Panc1 (cell line): ENCODE measurements around the gene VAC14. TPM values are rescaled to one million over a fixed set of nuclear protein-coding genes. Genes with fewer than 3 reads are reported as not detected.

Source experiments
- ATAC-seq: fragments of 200-7000 bp; cut with Tn5 transposase; 2 replicates; pipeline ENCODE4 v1.9.1; 2020; ENCODE audit warnings: mild to moderate bottlenecking, moderate library complexity
- BruUV-seq: library from RNA; stranded (reverse); fragments of 400-500 nt; replicated peaks from 2 replicates; lab custom pipeline; 2021; lab: Mats Ljungman, UMichigan
- CTCF ChIA-PET: fragments of 300-600 bp; sonication (Branson Sonifier 250); formaldehyde crosslinking; loops from one replicate; lab custom pipeline; 2022; ENCODE audit warnings: antibody characterized with exemption; lab: Charles Lee
- POLR2A ChIA-PET: fragments of 300-600 bp; sonication (Branson Sonifier 250); formaldehyde crosslinking; loops from one replicate; lab custom pipeline; 2022; ENCODE audit warnings: antibody characterized with exemption; lab: Charles Lee
- DNase-seq: peaks from one replicate; pipeline ENCODE4 v3.0.0-alpha.2; 2010; ENCODE audit warnings: low read depth, low spot score
- H3K27ac ChIP-seq: 2 replicates; pipeline ENCODE4 v1.5.1; 2011; ENCODE audit warnings: mild to moderate bottlenecking, low read length, inconsistent platforms
- H3K27me3 ChIP-seq: fragments of 200-500 bp; sonication (Bioruptor generic); 2 replicates; pipeline ENCODE4 v1.6.0; 2014; ENCODE audit warnings: low read length, inconsistent platforms; ENCODE audit not compliant: control insufficient read depth, insufficient read depth
- H3K36me3 ChIP-seq: fragments of 200-500 bp; sonication (Bioruptor generic); 2 replicates; pipeline ENCODE4 v1.5.1; 2014; ENCODE audit warnings: inconsistent platforms, mild to moderate bottlenecking, low read length, moderate library complexity; ENCODE audit not compliant: control insufficient read depth, insufficient read depth
- H3K4me1 ChIP-seq: 2 replicates; pipeline ENCODE4 v1.5.1; 2011; ENCODE audit warnings: inconsistent platforms, mild to moderate bottlenecking, low read length, moderate library complexity; ENCODE audit not compliant: control insufficient read depth, insufficient read depth
- H3K4me3 ChIP-seq, 2 experiments: 2 replicates each; pipeline ENCODE4 v1.5.1; 2011 to 2012; ENCODE audit warnings: low read depth in 2 of 2, low read length in 2 of 2, mild to moderate bottlenecking in 2 of 2, inconsistent platforms in 1 of 2, moderate library complexity in 1 of 2
- H3K9me3 ChIP-seq: fragments of 200-500 bp; sonication (Bioruptor generic); 2 replicates; pipeline ENCODE4 v1.5.1; 2014; ENCODE audit warnings: low read depth, mild to moderate bottlenecking, inconsistent platforms, low read length, moderate library complexity; ENCODE audit not compliant: control insufficient read depth, insufficient read depth
- CTCF ChIP-seq: fragments of 450-650 bp; IDR thresholded peaks from 2 replicates; pipeline ENCODE4 v1.5.1; 2017; ENCODE audit warnings: mild to moderate bottlenecking
- POLR2AphosphoS5 ChIP-seq: IDR thresholded peaks from 2 replicates; pipeline ENCODE4 v1.6.1; 2012; ENCODE audit warnings: mild to moderate bottlenecking, low read depth, low read length, moderate library complexity
- SIN3A ChIP-seq: IDR thresholded peaks from 2 replicates; pipeline ENCODE4 v1.6.1; 2012; ENCODE audit warnings: low read depth, mild to moderate bottlenecking, low read length, moderate library complexity, borderline replicate concordance; ENCODE audit not compliant: insufficient read depth
- TCF7L2 ChIP-seq: IDR thresholded peaks from 2 replicates; pipeline ENCODE4 v1.6.1; 2011; ENCODE audit warnings: mild to moderate bottlenecking, low read depth, low read length, inconsistent platforms
- in situ Hi-C: cut with HindIII; loops from 2 replicates; pipeline ENCODE4 v1.10.0; 2016; ENCODE audit warnings: low sequenced_read_pairs, low pct_unique_long_range_greater_than_20kb
- intact Hi-C: fragments of 100-400 bp; cut with micrococcal nuclease; formaldehyde crosslinking; loops from one replicate; pipeline ENCODE4 v1.10.0; 2022; ENCODE audit not compliant: unreplicated experiment
- total RNA-seq: library from RNA; stranded (reverse); gene quantifications from one replicate; pipeline ENCODE4 v1.2.1, GENCODE V29; 2021; ENCODE audit not compliant: unreplicated experiment
- TF ChIP-seq, protein P1 (sequence below), 2 experiments: IDR thresholded peaks; 2 replicates each; pipeline ENCODE4 v1.6.1; 2011 to 2012; ENCODE audit warnings: low read depth in 2 of 2, control low read depth in 1 of 2, low read length in 1 of 2, mild to moderate bottlenecking in 1 of 2, moderate library complexity in 1 of 2; ENCODE audit not compliant: insufficient read depth in 1 of 2

The VAC14 gene
- total RNA-seq, 1 experiment from 2014 or later = 37.9 TPM

- no peaks in the 10 kb centered on the region for H3K27me3 ChIP-seq
- peaks cover 36% of the 10 kb centered on the region for H3K4me1 ChIP-seq
- DNase-seq = no peak
- POLR2A ChIA-PET = no interaction called here
- no peaks in the 10 kb centered on the region for H3K9me3 ChIP-seq
- H3K27ac ChIP-seq = no peak overlapping the region
- no peak for ATAC-seq
- intact Hi-C loops (loop anchor here (5.0 kb wide), 1 partner anchor 56 kb away; no protein-coding TSS in a partner anchor), in situ Hi-C loops (no loop called here)
- no TSS peak for BruUV-seq
- H3K36me3 ChIP-seq = no peaks in the 10 kb centered on the region
- no peak overlapping the region for H3K4me3 ChIP-seq
- TF ChIP-seq TCF7L2 = no peak
- TF ChIP-seq, protein P1, sequence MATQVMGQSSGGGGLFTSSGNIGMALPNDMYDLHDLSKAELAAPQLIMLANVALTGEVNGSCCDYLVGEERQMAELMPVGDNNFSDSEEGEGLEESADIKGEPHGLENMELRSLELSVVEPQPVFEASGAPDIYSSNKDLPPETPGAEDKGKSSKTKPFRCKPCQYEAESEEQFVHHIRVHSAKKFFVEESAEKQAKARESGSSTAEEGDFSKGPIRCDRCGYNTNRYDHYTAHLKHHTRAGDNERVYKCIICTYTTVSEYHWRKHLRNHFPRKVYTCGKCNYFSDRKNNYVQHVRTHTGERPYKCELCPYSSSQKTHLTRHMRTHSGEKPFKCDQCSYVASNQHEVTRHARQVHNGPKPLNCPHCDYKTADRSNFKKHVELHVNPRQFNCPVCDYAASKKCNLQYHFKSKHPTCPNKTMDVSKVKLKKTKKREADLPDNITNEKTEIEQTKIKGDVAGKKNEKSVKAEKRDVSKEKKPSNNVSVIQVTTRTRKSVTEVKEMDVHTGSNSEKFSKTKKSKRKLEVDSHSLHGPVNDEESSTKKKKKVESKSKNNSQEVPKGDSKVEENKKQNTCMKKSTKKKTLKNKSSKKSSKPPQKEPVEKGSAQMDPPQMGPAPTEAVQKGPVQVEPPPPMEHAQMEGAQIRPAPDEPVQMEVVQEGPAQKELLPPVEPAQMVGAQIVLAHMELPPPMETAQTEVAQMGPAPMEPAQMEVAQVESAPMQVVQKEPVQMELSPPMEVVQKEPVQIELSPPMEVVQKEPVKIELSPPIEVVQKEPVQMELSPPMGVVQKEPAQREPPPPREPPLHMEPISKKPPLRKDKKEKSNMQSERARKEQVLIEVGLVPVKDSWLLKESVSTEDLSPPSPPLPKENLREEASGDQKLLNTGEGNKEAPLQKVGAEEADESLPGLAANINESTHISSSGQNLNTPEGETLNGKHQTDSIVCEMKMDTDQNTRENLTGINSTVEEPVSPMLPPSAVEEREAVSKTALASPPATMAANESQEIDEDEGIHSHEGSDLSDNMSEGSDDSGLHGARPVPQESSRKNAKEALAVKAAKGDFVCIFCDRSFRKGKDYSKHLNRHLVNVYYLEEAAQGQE (IDR thresholded peaks at IDR 0.05; ENCODE audit: insufficient read depth in 1 of 2, low read depth in 2 of 2, low read length in 1 of 2) = no peak
- no peak for TF ChIP-seq CTCF
- no peak for TF ChIP-seq POLR2AphosphoS5
- no peak for TF ChIP-seq SIN3A
- CTCF ChIA-PET = no interaction called here
These were observed 104.6 kb downstream of the VAC14 start for GRCh38 chr16:70696355-70696754.

DNA sequence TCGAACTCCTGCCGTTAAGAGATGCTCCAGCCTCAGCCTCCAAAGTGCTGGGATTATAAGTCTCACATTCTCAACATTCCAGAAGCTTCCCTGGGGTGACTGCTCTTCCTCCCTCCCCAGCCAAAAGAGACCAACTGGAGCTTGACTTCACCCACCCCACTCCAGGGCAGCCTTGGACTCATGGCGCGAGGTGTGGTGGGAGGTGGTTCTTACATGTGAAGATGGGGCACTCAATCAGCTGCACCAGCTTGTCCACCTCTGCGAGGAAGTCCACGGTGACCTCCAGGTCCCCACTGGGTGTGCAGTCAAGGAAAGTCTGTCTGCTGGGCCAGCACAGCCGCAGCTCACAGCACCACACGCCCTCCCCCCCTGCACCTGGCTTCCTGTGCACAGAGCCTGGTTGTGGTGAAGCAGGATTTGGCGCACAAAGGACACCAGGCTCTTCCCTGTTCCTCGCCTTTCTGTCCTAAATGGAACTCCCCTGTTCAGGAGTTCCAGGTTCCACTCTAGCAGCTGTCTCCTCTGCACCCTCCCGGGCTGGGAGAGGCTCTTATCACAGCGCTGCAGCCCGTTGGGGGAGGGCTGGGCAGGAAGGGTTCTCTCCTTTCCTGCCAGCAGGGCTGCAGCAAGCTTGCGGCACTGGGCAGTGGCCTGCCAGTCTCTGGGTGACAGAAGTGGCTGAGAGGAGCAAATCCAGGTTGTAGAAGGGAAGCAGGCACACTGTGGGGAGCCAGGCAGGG is 105.5 kb downstream of the VAC14 start:
- in situ Hi-C loops = no loop called here
- ChIA-PET POLR2A (no interaction called here), CTCF (interaction anchor here (0.7 kb wide), 1 partner anchor 1871 kb away, joined by 3 read pairs; no protein-coding TSS in a partner anchor)
- ATAC-seq (peak; percentile 37), DNase-seq (no peak)
- Histone ChIP-seq H3K27me3 (no peaks in the 10 kb centered on the region), H3K4me1 (peaks cover 36% of the 10 kb centered on the region), H3K4me3 (no peak overlapping the region), H3K36me3 (no peaks in the 10 kb centered on the region), H3K9me3 (no peaks in the 10 kb centered on the region), H3K27ac (0 out of 2 replicates have a peak overlapping the region, but pooled peaks have one; percentile 41)
- BruUV-seq = no TSS peak
- TF ChIP-seq CTCF (no peak), POLR2AphosphoS5 (no peak), SIN3A (no peak), TCF7L2 (no peak)
- TF ChIP-seq, protein P1 (IDR thresholded peaks at IDR 0.05; ENCODE audit: insufficient read depth in 1 of 2, low read depth in 2 of 2, low read length in 1 of 2) = no peak
- intact Hi-C loops = loop anchor here (5.0 kb wide), 1 partner anchor 57 kb away; no protein-coding TSS in a partner anchor
